Measurements from ENCODE around the gene JMJD1C.

JMJD1C gene

DNA sequence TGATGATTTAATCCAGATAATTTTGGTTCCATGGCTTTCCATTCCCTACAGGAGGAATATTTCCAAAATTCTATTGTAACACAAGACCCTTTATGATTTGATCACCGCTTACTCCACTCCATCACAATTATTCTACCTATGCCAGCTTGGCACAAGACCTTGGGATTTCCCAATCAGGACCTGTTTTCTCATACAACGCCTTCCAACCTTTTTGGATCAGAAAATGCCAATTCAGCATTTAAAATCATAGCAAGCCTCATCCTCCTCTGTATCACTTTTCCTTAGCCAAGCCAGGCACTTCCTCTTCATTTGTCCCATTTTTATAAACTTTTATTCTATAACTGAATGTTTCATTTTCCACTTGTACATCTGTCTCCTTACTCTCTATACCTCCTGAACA lies 100.9 kb downstream of the JMJD1C start:
- no peak overlapping the region for H3K4me3 ChIP-seq (ENCODE audit: low read depth, low read length)
- TF ChIP-seq, protein P1, sequence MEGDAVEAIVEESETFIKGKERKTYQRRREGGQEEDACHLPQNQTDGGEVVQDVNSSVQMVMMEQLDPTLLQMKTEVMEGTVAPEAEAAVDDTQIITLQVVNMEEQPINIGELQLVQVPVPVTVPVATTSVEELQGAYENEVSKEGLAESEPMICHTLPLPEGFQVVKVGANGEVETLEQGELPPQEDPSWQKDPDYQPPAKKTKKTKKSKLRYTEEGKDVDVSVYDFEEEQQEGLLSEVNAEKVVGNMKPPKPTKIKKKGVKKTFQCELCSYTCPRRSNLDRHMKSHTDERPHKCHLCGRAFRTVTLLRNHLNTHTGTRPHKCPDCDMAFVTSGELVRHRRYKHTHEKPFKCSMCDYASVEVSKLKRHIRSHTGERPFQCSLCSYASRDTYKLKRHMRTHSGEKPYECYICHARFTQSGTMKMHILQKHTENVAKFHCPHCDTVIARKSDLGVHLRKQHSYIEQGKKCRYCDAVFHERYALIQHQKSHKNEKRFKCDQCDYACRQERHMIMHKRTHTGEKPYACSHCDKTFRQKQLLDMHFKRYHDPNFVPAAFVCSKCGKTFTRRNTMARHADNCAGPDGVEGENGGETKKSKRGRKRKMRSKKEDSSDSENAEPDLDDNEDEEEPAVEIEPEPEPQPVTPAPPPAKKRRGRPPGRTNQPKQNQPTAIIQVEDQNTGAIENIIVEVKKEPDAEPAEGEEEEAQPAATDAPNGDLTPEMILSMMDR (IDR thresholded peaks at IDR 0.05; ENCODE audit: low read depth, low read length) = no peak

GRCh38 chr10:63363951-63364350 lies 101.8 kb downstream of the JMJD1C start:
- H3K4me3 ChIP-seq (ENCODE audit: low read depth, low read length) = no peak overlapping the region
- TF ChIP-seq, protein P1 (IDR thresholded peaks at IDR 0.05; ENCODE audit: low read depth, low read length) = no peak

DNA sequence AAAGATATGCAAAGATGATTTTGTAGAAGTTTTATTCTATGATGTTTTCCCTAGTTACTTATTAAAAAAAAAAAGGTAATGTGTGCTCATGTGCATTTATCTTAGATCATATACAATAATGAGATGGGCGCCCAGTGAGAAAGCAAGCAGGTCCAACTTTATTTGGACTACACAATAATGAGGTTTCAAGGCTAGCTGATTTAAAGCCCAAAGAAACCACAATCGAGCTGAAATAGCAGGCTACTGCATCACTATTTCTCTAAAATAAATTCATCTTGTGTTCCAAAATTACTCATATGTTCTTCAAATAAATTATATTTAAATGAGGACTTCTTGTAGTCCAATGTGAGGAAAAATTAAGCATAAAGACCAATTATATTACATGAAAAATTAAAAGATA lies 110.1 kb downstream of the JMJD1C start:
- H3K4me3 ChIP-seq (ENCODE audit: low read depth, low read length) = no peak overlapping the region
- TF ChIP-seq, protein P1 (IDR thresholded peaks at IDR 0.05; ENCODE audit: low read depth, low read length) = no peak

DNA sequence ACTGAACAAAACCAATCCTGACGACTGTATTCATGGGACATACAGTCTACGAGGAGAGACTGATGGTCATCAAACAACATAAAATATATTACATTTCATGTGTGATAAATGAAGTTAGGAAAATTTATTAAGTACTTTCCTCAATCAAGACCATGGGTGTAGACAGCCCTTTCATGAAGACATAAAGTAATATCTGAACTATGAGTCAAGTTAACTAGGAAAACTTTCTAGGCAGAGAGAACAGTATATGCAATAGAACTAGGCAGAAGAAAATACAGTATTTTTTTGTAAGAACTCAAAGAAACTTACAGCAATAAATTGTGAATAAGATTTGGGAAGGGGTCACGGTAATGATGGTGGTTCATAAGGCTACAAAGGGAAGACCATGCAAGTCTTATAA lies 112.8 kb downstream of the JMJD1C start:
- H3K4me3 ChIP-seq (ENCODE audit: low read depth, low read length) = no peak overlapping the region
- TF ChIP-seq, protein P1 (IDR thresholded peaks at IDR 0.05; ENCODE audit: low read depth, low read length) = no peak

- TF ChIP-seq, protein P1 (IDR thresholded peaks at IDR 0.05; ENCODE audit: low read depth, low read length) = no peak
- H3K4me3 ChIP-seq (ENCODE audit: low read depth, low read length) = no peak overlapping the region
Measured at GRCh38 chr10:63348245-63348850, 117.4 kb downstream of the JMJD1C start.

DNA sequence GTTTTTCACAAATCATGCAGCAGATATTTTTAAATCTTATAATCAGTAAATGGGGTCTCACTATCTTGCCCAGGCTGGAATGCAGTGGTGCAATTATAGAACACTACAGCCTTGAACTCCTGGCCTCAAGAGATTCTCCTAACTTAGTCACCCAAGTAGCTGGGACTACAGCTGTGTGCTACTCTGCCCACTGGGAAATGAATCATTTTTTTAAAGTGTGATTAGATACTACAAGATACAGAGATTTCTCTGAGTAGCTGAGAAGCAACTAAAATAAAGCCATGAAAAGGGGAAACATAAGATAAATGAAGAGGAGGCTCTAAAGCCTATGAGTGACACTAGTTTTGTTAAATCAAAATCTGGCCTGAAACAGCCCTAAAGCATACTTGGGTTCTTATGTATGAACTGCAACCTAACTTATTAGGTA lies 119.7 kb downstream of the JMJD1C start:
- TF ChIP-seq, protein P1 (IDR thresholded peaks at IDR 0.05; ENCODE audit: low read depth, low read length) = no peak
- H3K4me3 ChIP-seq (ENCODE audit: low read depth, low read length) = no peak overlapping the region

- no peak overlapping the region for H3K4me3 ChIP-seq (ENCODE audit: low read depth, low read length)
- TF ChIP-seq, protein P1 (IDR thresholded peaks at IDR 0.05; ENCODE audit: low read depth, low read length) = no peak
Measured at GRCh38 chr10:63344269-63344668, 121.5 kb downstream of the JMJD1C start.
